ENCODE measurements around the gene VEZT. TPM values are rescaled to one million over a fixed set of nuclear protein-coding genes. Genes with fewer than 3 reads are reported as not detected.

VEZT gene
- total RNA-seq, 1 donor from 2014 or later, result 57.5 TPM

Other genes with a start within 250 kb of the VEZT start
- 76.5 TPM for gene NDUFA12, start 214.1 kb upstream of the VEZT start, total RNA-seq
- 26.6 TPM for gene NR2C1, start 144.2 kb upstream of the VEZT start, total RNA-seq
- gene FGD6, start 340 bp upstream of the VEZT start, total RNA-seq, result 15.4 TPM

All from mucosa of gallbladder (tissue), 1 donor.